Aorta (tissue), 5 donors: ENCODE measurements around the gene PLCB2. TPM values are rescaled to one million over a fixed set of nuclear protein-coding genes. Genes with fewer than 3 reads are reported as not detected.

Experiments
- ATAC-seq: fragments of 200-7000 bp; cut with Tn5 transposase; one replicate; pipeline ENCODE4 v1.9.1; 2022; ENCODE audit warnings: moderate library complexity; ENCODE audit not compliant: low FRiP score
- DNase-seq, 2 donors: peaks; one replicate each; pipeline ENCODE4 v3.0.0-alpha.2; 2020
- H3K27ac ChIP-seq, 2 donors: one replicate each; pipeline ENCODE4 v1.5.1; 2013; ENCODE audit warnings: low read length in 2 of 2, mild to moderate bottlenecking in 2 of 2, moderate library complexity in 2 of 2, control low read depth in 1 of 2, inconsistent platforms in 1 of 2, low read depth in 1 of 2
- H3K27me3 ChIP-seq, 2 donors: one replicate each; pipeline ENCODE4 v1.6.1; 2013; ENCODE audit warnings: control low read depth in 1 of 2, low read length in 1 of 2, mild to moderate bottlenecking in 1 of 2, moderate library complexity in 1 of 2; ENCODE audit not compliant: insufficient read depth in 2 of 2, control insufficient read depth in 1 of 2
- H3K36me3 ChIP-seq, 2 donors: one replicate each; pipeline ENCODE4 v1.6.1; 2013; ENCODE audit warnings: control low read depth in 1 of 2, low read length in 1 of 2, mild to moderate bottlenecking in 1 of 2; ENCODE audit not compliant: insufficient read depth in 2 of 2, control insufficient read depth in 1 of 2
- H3K4me1 ChIP-seq, 2 donors: one replicate each; pipeline ENCODE4 v1.6.1; 2013; ENCODE audit warnings: low read length in 2 of 2, control low read depth in 1 of 2, mild to moderate bottlenecking in 1 of 2, moderate library complexity in 1 of 2; ENCODE audit not compliant: insufficient read depth in 2 of 2, control insufficient read depth in 1 of 2
- H3K4me3 ChIP-seq, 2 donors: one replicate each; pipeline ENCODE4 v1.5.1; 2013; ENCODE audit warnings: low read length in 2 of 2, control low read depth in 1 of 2, mild to moderate bottlenecking in 1 of 2
- H3K9me3 ChIP-seq: one replicate; pipeline ENCODE4 v1.6.1; 2013; ENCODE audit warnings: mild to moderate bottlenecking, low read length; ENCODE audit not compliant: control insufficient read depth
- WGBS, 2 donors: extraction: QIAGEN DNeasy Blood & Tissue Kit; methylation state at CpG; one replicate each; pipeline ENCODE4 v1.1.7; 2013; 5-methylcytosine and 5-hydroxymethylcytosine counted together
- intact Hi-C, 2 donors: fragments of 100-400 bp; cut with DNase I; formaldehyde crosslinking; loops; one replicate each; pipeline versions ENCODE4 v1.14.2 to v1.15.0; 2022
- polyA plus RNA-seq, 2 donors: library from polyadenylated mRNA; stranded (reverse); fragments of 200-250 nt; gene quantifications; one replicate each; pipeline ENCODE4 v1.2.3, GENCODE V29; 2013
- total RNA-seq, 2 donors: library from RNA; stranded (reverse); fragmentation: NEBNext Ultra II Directional; extraction: Animal tissue kit (Norgen Biotek cat#: 25700); gene quantifications; one replicate each; pipeline ENCODE4 v1.2.1, GENCODE V29; 2021
- donor health status: healthy with polysubstance abuse.
- donor health status: Bipolar disorder and iron deficiency.
- donor health status: DM: no; HTN: no; CAD: no.
- donor health status: DM: no; HTN: no; CAD: no.
- donor health status: DM: yes; HTN: yes; CAD: no.

PLCB2 gene
- total and polyA plus RNA-seq, 4 donors, result 5.8 to 55.8 (median 15.4) TPM

GRCh38 chr15:40314723-40315276 is 7.1 kb upstream of the PLCB2 start:
- H3K4me1 ChIP-seq, result no peaks in the 10 kb centered on the region
- no peak for ATAC-seq
- peak; percentile 31 to 44 for DNase-seq

GRCh38 chr15:40313531-40314398 is 6.0 kb upstream of the PLCB2 start:
- WGBS, 2 donors, result 36% methylated on average over 10 of the region's 10 CpGs
- Histone ChIP-seq H3K27ac (no peak overlapping the region), H3K36me3 (no peaks in the 10 kb centered on the region), H3K4me3 (no peak overlapping the region), H3K4me1 (no peaks in the 10 kb centered on the region), H3K9me3 (no peaks in the 10 kb centered on the region), H3K27me3 (no peaks in the 10 kb centered on the region)
- DNase-seq (peak; percentile 69 to 85), ATAC-seq (no peak)
- intact Hi-C loops, result loop anchor here in 1 of 2 donors (10.0 kb wide), 1 partner anchor 59 kb away; no protein-coding TSS in a partner anchor

More at GRCh38 chr15:40314723-40315276, 7.1 kb upstream of the PLCB2 start:
- 54 to 58% methylated on average over 4 of the region's 4 CpGs for WGBS, 2 donors
- no peaks in the 10 kb centered on the region for H3K9me3 ChIP-seq
- intact Hi-C loops, result loop anchor here in 1 of 2 donors (10.0 kb wide), 1 partner anchor 60 kb away; no protein-coding TSS in a partner anchor
- no peaks in the 10 kb centered on the region for H3K27me3 ChIP-seq
- H3K4me3 ChIP-seq, result no peak overlapping the region
- H3K27ac ChIP-seq, result no peak overlapping the region
- H3K36me3 ChIP-seq, result no peaks in the 10 kb centered on the region

DNA sequence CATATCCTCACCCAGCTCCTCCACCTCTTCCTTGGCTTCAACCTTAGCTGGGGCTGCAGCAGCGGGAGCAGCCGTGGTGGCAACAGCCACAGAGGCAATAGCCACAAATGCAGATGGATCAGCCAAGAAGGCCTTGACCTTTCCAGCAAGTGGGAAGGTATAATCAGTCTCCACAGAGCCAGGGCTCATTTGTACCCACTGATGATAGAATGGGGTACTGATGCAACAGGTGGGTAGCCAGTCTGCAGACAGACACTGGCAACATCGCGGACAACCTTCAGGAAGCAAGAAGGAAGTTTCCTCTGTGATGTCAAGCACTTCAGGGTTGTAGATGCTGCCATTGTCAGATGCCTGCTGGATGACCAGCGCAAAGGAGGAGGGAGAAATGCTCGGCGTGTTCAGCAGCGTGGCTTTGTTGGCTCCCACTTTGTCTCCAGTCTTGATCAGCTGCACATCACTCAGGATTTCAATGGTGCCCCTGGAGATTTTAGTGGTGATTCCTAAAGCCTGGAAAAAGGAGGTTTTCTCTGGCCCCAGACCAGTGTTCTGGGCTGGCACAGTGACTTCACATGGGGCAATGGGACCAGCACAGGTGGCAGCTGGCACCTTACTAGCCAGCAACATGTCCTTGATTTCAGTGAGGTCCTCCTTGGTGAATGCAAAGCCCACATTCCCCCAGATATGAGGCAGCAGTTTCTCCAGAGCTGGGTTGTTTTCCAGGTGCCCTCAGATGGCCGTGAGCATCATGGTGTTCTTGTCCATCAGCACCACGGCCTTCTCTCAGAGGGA is 4.8 kb upstream of the PLCB2 start:
- H3K27me3 ChIP-seq, result no peaks in the 10 kb centered on the region
- WGBS, 2 donors, result 88 to 93% methylated on average over 10 of the region's 10 CpGs
- no peak for ATAC-seq
- peak; percentile 24 to 27 for DNase-seq
- H3K9me3 ChIP-seq, result no peaks in the 10 kb centered on the region
- no peak overlapping the region for H3K4me3 ChIP-seq
- no peak overlapping the region for H3K27ac ChIP-seq
- H3K36me3 ChIP-seq, result no peaks in the 10 kb centered on the region
- intact Hi-C loops, result loop anchor here in 1 of 2 donors (10.0 kb wide), 1 partner anchor 58 kb away; no protein-coding TSS in a partner anchor
- no peaks in the 10 kb centered on the region for H3K4me1 ChIP-seq

- Histone ChIP-seq H3K9me3 (no peaks in the 10 kb centered on the region), H3K27me3 (no peaks in the 10 kb centered on the region), H3K27ac (no peak overlapping the region), H3K36me3 (no peaks in the 10 kb centered on the region), H3K4me1 (no peaks in the 10 kb centered on the region), H3K4me3 (no peak overlapping the region)
- intact Hi-C loops, result loop anchor here in 1 of 2 donors (10.0 kb wide), 1 partner anchor 56 kb away; no protein-coding TSS in a partner anchor
- DNase-seq (peak; percentile 24 to 49), ATAC-seq (no peak)
- 80% methylated on average over 3 of the region's 3 CpGs for WGBS, 2 donors
Measured at GRCh38 chr15:40310993-40311392, 3.3 kb upstream of the PLCB2 start.

DNA sequence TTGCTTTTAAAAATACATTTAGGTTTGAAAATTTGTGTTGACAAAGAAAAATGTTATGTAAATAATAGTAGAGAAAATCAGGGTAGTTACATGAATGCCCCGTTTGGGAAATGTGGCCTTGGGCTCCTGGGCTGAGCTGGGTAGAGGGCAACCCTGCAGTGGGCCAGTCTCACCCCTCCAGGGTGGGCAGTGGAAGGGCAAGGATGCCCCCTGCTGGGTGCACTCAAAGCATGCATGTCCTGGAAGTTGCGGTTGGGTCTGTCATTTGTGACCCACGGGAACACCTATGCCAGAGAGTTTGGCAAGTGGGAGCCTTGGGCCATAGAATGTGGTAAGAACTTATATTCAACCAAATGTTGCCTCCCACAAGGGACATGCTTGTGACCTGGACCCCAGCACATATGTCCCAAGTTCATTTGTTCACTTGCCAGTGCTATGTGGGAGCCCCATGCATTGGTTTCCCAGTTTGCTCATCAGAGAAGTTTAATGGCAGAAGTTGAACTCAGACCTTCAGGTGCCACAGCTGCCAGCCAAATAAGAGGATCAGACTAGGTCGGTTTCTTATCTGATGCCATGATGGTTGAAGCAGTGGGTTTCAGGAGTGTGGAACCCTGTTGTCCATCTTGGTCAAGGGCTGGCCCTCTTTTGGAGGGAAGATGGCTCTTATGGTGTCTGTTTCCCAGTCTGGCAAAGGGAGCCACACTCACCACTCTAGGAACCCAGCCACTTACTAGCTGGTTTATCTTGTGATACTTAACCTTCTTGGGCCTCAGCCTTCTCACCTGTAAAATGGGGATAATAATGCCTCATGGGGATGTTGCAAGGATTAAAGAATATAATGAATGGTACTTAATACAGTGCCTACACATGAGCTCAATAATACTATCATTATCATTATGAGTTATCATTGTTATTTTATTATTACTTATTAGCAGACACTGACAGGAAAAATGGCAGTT is 2.5 kb upstream of the PLCB2 start:
- Histone ChIP-seq H3K36me3 (no peaks in the 10 kb centered on the region), H3K27me3 (no peaks in the 10 kb centered on the region), H3K9me3 (no peaks in the 10 kb centered on the region), H3K4me1 (no peaks in the 10 kb centered on the region), H3K27ac (no peak overlapping the region), H3K4me3 (no peak overlapping the region)
- WGBS, 2 donors, result 45 to 47% methylated on average over 4 of the region's 4 CpGs
- intact Hi-C loops, result loop anchor here in 1 of 2 donors (10.0 kb wide), 1 partner anchor 55 kb away; no protein-coding TSS in a partner anchor
- DNase-seq (peak; percentile 68 to 78), ATAC-seq (peak; percentile 57)

GRCh38 chr15:40309344-40309862 is 1.7 kb upstream of the PLCB2 start:
- intact Hi-C loops, result no loop called here
- H3K9me3 ChIP-seq, result no peaks in the 10 kb centered on the region
- DNase-seq (peak; percentile 27 to 36), ATAC-seq (no peak)
- no peaks in the 10 kb centered on the region for H3K27me3 ChIP-seq
- 93 to 96% methylated on average over 8 of the region's 8 CpGs for WGBS, 2 donors
- H3K4me1 ChIP-seq, result no peaks in the 10 kb centered on the region
- H3K4me3 ChIP-seq, result no peak overlapping the region
- no peaks in the 10 kb centered on the region for H3K36me3 ChIP-seq
- no peak overlapping the region for H3K27ac ChIP-seq

DNA sequence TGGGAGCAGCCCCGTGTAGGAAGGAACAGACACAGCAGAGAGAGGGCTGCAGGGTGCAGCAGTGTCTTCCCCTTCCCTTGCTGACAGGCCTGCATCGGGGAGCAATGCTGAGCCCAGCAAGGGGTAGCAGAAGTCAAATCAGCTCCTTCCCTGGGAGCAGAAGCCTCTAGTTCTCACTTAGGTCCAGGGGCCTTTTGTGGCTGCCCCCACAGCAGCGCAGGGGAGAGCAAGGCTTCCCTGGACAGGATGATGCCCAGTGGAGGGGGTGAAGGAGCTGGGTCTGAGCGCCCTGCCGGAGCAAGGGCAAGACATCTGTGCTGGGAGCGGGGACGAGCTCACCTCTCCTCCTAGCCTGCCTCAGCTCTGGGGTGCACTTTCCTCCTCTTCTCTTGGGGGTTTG is 827 bp downstream of the PLCB2 start:
- no peak for ATAC-seq
- no peaks in the 10 kb centered on the region for H3K4me1 ChIP-seq
- H3K4me3 ChIP-seq, result no peak overlapping the region
- intact Hi-C loops, result no loop called here
- peak; percentile 50 to 59 for DNase-seq
- no peaks in the 10 kb centered on the region for H3K36me3 ChIP-seq
- WGBS, 2 donors, result 85 to 93% methylated on average over 7 of the region's 7 CpGs
- H3K27me3 ChIP-seq, result no peaks in the 10 kb centered on the region
- no peaks in the 10 kb centered on the region for H3K9me3 ChIP-seq
- no peak overlapping the region for H3K27ac ChIP-seq
